ENCODE measurements around the gene CCDC71. TPM values are rescaled to one million over a fixed set of nuclear protein-coding genes. Genes with fewer than 3 reads are reported as not detected.
A peak's percentile ranks its signal among the peaks of the same experiment; 100 is the strongest.

CCDC71 gene
- total and polyA plus RNA-seq, 9 of the 15 experiments (the other 6 are each of a cell fraction or from before 2014, with no cell fraction given): 0.13 to 19.3 (median 14.3) TPM

DNA sequence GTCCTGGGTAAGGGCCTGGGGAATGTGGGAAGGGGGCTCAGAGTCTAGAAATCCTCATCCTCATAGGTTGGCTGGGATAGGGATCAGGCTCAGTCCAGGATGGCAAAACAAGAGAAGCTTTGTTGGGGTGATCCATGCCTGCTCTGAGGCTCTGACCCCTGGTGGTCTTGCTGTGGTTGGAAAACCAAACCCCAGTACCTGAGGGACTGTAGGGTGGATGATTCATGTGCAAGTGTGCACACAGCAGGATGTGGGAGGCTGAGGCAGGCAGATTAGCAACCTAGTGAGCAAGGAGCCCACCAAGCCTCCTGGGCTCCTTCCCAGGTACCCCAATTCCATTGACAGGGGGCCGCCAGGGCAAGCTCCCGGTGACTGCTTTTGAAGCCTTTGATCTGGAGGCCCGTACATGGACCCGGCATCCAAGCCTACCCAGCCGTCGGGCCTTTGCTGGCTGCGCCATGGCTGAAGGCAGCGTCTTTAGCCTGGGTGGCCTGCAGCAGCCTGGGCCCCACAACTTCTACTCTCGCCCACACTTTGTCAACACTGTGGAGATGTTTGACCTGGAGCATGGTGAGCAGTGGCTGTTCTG lies 8.4 kb upstream of the CCDC71 start:
- no peaks in the 10 kb centered on the region for H3K9me3 ChIP-seq (replicated peaks; ENCODE audit: control insufficient read depth, insufficient read depth, low read depth, low read length)
- peaks cover 25% of the 10 kb centered on the region for H3K79me2 ChIP-seq (ENCODE audit: control insufficient read depth, insufficient read depth, low read length)
- peaks cover 16% of the 10 kb centered on the region for H3K36me3 ChIP-seq (ENCODE audit: control insufficient read depth, insufficient read depth, low read length)
- no peak for ATAC-seq
- ChIA-PET POLR2A (no interaction called here), CTCF (ENCODE audit: low intra/inter-chr PET ratio) (no interaction called here)
- no peak overlapping the region for H3K27ac ChIP-seq (ENCODE audit: extremely low read depth, low read depth, low read length)
- peaks cover 33 to 57% of the 10 kb centered on the region in 2 experiments for H3K4me1 ChIP-seq (replicated peaks in 1 of 2; ENCODE audit: control insufficient read depth in 2 of 2, insufficient read depth in 2 of 2, low read length in 2 of 2)
- 93% methylated on average over 2 of the region's 9 CpGs for WGBS (ENCODE audit: insufficient coverage, low coverage, missing lambda C conversion rate)
- H3K9me1 ChIP-seq (ENCODE audit: control insufficient read depth, insufficient read depth, low read length): peaks cover 3% of the 10 kb centered on the region
- DNase-seq (ENCODE audit: extremely low read depth in 1 of 4, low spot score in 3 of 4): no peak
- TF ChIP-seq CAMTA2 (CRISPR knock-in tag; conservative IDR thresholded peaks at IDR 0.05) (no peak), POLR2G (IDR thresholded peaks at IDR 0.05; ENCODE audit: low read depth, low read length) (0 out of 2 replicates have a peak, but pooled peaks have one; percentile 24)
- no TSS peak for BruUV-seq (replicated peaks)
- no peaks in the 10 kb centered on the region for H3K27me3 ChIP-seq (ENCODE audit: control insufficient read depth in 2 of 2, insufficient read depth in 2 of 2, low read length in 2 of 2)
- no peak overlapping the region for H3K9ac ChIP-seq (ENCODE audit: insufficient read depth in 1 of 2, low read depth in 2 of 2, low read length in 2 of 2)
- no peak overlapping the region for H3K4me3 ChIP-seq
- FAIRE-seq: no peak
- no peak overlapping the region for H3K4me2 ChIP-seq (ENCODE audit: insufficient read depth, low read length)
- H2AFZ ChIP-seq (ENCODE audit: low read depth, low read length): no peak overlapping the region
- no peaks in the 10 kb centered on the region; the same call in 1 of the 2 replicates for H4K20me1 ChIP-seq (replicated peaks; ENCODE audit: control insufficient read depth, insufficient read depth, low read length)
- in situ Hi-C loops (cut with MboI) (loop anchor here (25.0 kb wide), 1 partner anchor 263 kb away; the partner anchor contains the start of gene NICN1), intact Hi-C loops (cut with micrococcal nuclease) (loop anchor here (5.0 kb wide), 4 partner anchors 63 to 273 kb away; partner anchors contain the start of genes C3orf62 and USP4)

DNA sequence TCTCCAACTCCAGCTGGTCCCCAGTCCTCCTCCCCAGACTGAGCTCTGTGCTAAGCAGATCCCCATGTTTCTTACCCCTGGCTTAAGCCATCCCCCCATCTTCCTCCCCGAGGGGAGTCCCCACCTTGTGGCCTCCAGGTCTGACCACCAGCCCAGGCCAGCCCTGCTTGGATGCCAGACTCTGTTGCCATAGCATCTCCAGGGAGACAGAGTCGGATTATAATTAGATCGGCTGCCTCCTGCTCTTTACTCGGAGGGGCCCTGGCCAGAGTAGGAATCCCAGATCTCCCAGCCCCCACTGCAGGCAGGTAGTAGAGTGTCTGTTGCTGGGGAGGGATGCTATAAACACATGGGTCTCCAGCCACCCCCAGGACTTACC lies 7.7 kb upstream of the CCDC71 start:
- no peak for ATAC-seq
- H3K27me3 ChIP-seq (ENCODE audit: control insufficient read depth in 2 of 2, insufficient read depth in 2 of 2, low read length in 2 of 2): no peaks in the 10 kb centered on the region
- POLR2A ChIA-PET: interaction anchor here (0.6 kb wide), 1 partner anchor 1022 kb away, joined by 3 read pairs; no protein-coding TSS in a partner anchor
- peaks cover 3% of the 10 kb centered on the region for H3K9me1 ChIP-seq (ENCODE audit: control insufficient read depth, insufficient read depth, low read length)
- H3K27ac ChIP-seq (ENCODE audit: extremely low read depth, low read depth, low read length): no peak overlapping the region; the same call in 2 of the 3 replicates
- 52% methylated on average over 3 of the region's 4 CpGs for WGBS (ENCODE audit: insufficient coverage, low coverage, missing lambda C conversion rate)
- no peak overlapping the region for H3K4me3 ChIP-seq
- FAIRE-seq: no peak
- peaks cover 16% of the 10 kb centered on the region for H3K36me3 ChIP-seq (ENCODE audit: control insufficient read depth, insufficient read depth, low read length)
- TF ChIP-seq PHF21A (IDR thresholded peaks at IDR 0.05; ENCODE audit: borderline replicate concordance, low read depth) (no peak), RFX1 (IDR thresholded peaks at IDR 0.05) (peak; percentile 64), MYNN (IDR thresholded peaks at IDR 0.05) (peak; percentile 26; the same call in 1 of the 2 replicates), MYNN (CRISPR knock-in tag; IDR thresholded peaks at IDR 0.05) (no peak)
- in situ Hi-C loops (cut with MboI): loop anchor here (25.0 kb wide), 1 partner anchor 264 kb away; the partner anchor contains the start of gene NICN1
- peaks cover 33 to 57% of the 10 kb centered on the region in 2 experiments for H3K4me1 ChIP-seq (replicated peaks in 1 of 2; ENCODE audit: control insufficient read depth in 2 of 2, insufficient read depth in 2 of 2, low read length in 2 of 2)
- peak overlapping the region; percentile 84 for H3K4me2 ChIP-seq (ENCODE audit: insufficient read depth, low read length)
- peaks cover 25% of the 10 kb centered on the region for H3K79me2 ChIP-seq (ENCODE audit: control insufficient read depth, insufficient read depth, low read length)
- H3K9me3 ChIP-seq (replicated peaks; ENCODE audit: control insufficient read depth, insufficient read depth, low read depth, low read length): no peaks in the 10 kb centered on the region
- H3K9ac ChIP-seq (ENCODE audit: insufficient read depth in 1 of 2, low read depth in 2 of 2, low read length in 2 of 2): peak overlapping the region in 1 of 2 experiments; percentile 88; a peak in 1 of 4 replicates
- BruUV-seq (replicated peaks): no TSS peak
- intact Hi-C loops (cut with micrococcal nuclease): loop anchor here (5.0 kb wide), 4 partner anchors 64 to 274 kb away; partner anchors contain the start of genes C3orf62 and USP4
- H2AFZ ChIP-seq (ENCODE audit: low read depth, low read length): no peak overlapping the region
- H4K20me1 ChIP-seq (replicated peaks; ENCODE audit: control insufficient read depth, insufficient read depth, low read length): no peaks in the 10 kb centered on the region; the same call in 1 of the 2 replicates
- CTCF ChIA-PET (ENCODE audit: low intra/inter-chr PET ratio): no interaction called here
- peak in 1 of 4 experiments; percentile 31 for DNase-seq (ENCODE audit: extremely low read depth in 1 of 4, low spot score in 3 of 4)
